HepG2 (cell line): Measurements from ENCODE around the gene ZXDC. TPM values are rescaled to one million over a fixed set of nuclear protein-coding genes. Genes with fewer than 3 reads are reported as not detected.
A peak's percentile ranks its signal among the peaks of the same experiment; 100 is the strongest.

Experiments used
- ELF3 ChIP-seq: IDR thresholded peaks from 2 replicates; pipeline ENCODE4 v1.6.1; 2016; ENCODE audit warnings: missing genetic modification reagents, missing compliant biosample characterization
- GATAD2A ChIP-seq: IDR thresholded peaks from 2 replicates; pipeline ENCODE4 v1.6.1; 2016
- HNF1B ChIP-seq: sonication (generic); formaldehyde crosslinking; IDR thresholded peaks from 2 replicates; pipeline ENCODE4 v1.5.1; 2020; ENCODE audit warnings: mild to moderate bottlenecking, moderate library complexity, missing genetic modification reagents
- HNF4G ChIP-seq, 2 experiments: sonication (generic) in 1 of 2; formaldehyde crosslinking in 1 of 2; IDR thresholded peaks; 2 replicates each; pipeline versions ENCODE4 v1.4.0 to v1.6.1; 2011 to 2020; ENCODE audit warnings: borderline replicate concordance in 2 of 2, low read depth in 2 of 2, mild to moderate bottlenecking in 2 of 2, low read length in 1 of 2, missing genetic modification reagents in 1 of 2, moderate library complexity in 1 of 2
- HOXA3 ChIP-seq: sonication (generic); formaldehyde crosslinking; IDR thresholded peaks from 2 replicates; pipeline ENCODE4 v1.5.0; 2020; ENCODE audit warnings: missing genetic modification reagents
- IKZF1 ChIP-seq: fragments of 450-650 bp; IDR thresholded peaks from 2 replicates; pipeline ENCODE4 v1.7.1; 2016
- IRX3 ChIP-seq: sonication (generic); formaldehyde crosslinking; IDR thresholded peaks from 2 replicates; pipeline ENCODE4 v1.8.1; 2023; ENCODE audit warnings: mild to moderate bottlenecking, low read depth, missing genetic modification reagents, borderline replicate concordance
- MED8 ChIP-seq: sonication (generic); formaldehyde crosslinking; IDR thresholded peaks from 2 replicates; pipeline ENCODE4 v1.8.1; 2023; ENCODE audit warnings: mild to moderate bottlenecking, missing genetic modification reagents; ENCODE audit not compliant: insufficient replicate concordance
- MIER3 ChIP-seq: IDR thresholded peaks from 2 replicates; pipeline ENCODE4 v1.6.1; 2016; ENCODE audit warnings: missing compliant biosample characterization, borderline replicate concordance
- NFYB ChIP-seq: sonication (generic); formaldehyde crosslinking; IDR thresholded peaks from 2 replicates; pipeline ENCODE4 v1.4.0; 2020; ENCODE audit warnings: missing genetic modification reagents
- PHB2 ChIP-seq: fragments of 450-650 bp; IDR thresholded peaks from 2 replicates; pipeline ENCODE4 v1.6.1; 2018; ENCODE audit not compliant: partially characterized antibody
- RARA ChIP-seq: IDR thresholded peaks from 2 replicates; pipeline ENCODE4 v1.6.1; 2016; ENCODE audit warnings: missing genetic modification reagents, missing compliant biosample characterization
- RFXANK ChIP-seq: IDR thresholded peaks from 2 replicates; pipeline ENCODE4 v1.6.1; 2016
- RXRB ChIP-seq: IDR thresholded peaks from 2 replicates; pipeline ENCODE4 v1.6.1; 2016; ENCODE audit warnings: borderline replicate concordance, missing genetic modification reagents, missing compliant biosample characterization
- U2AF2 ChIP-seq: fragments of 200-400 bp; formaldehyde crosslinking; IDR thresholded peaks from 2 replicates; pipeline ENCODE4 v1.6.1; 2017; ENCODE audit warnings: low read depth, mild to moderate bottlenecking, low read length
- YEATS4 ChIP-seq: sonication (generic); formaldehyde crosslinking; IDR thresholded peaks from 2 replicates; pipeline ENCODE4 v1.4.0; 2020; ENCODE audit warnings: missing genetic modification reagents, borderline replicate concordance
- ZFP36L2 ChIP-seq: sonication (generic); formaldehyde crosslinking; IDR thresholded peaks from 2 replicates; pipeline ENCODE4 v1.4.0; 2020; ENCODE audit warnings: missing genetic modification reagents
- ZNF431 ChIP-seq: sonication (generic); formaldehyde crosslinking; IDR thresholded peaks from 2 replicates; pipeline ENCODE4 v1.9.0; 2022; ENCODE audit warnings: missing genetic modification reagents, low read depth, mild to moderate bottlenecking, borderline replicate concordance
- ZNF550 ChIP-seq: sonication (generic); formaldehyde crosslinking; IDR thresholded peaks from 2 replicates; pipeline ENCODE4 v1.4.0; 2020; ENCODE audit warnings: mild to moderate bottlenecking, missing genetic modification reagents, borderline replicate concordance
- ZNF564 ChIP-seq: sonication (generic); formaldehyde crosslinking; IDR thresholded peaks from 2 replicates; pipeline ENCODE4 v1.8.1; 2023; ENCODE audit warnings: mild to moderate bottlenecking, missing genetic modification reagents
- ZNF713 ChIP-seq: sonication (generic); formaldehyde crosslinking; IDR thresholded peaks from 2 replicates; pipeline ENCODE4 v1.4.0; 2020; ENCODE audit warnings: mild to moderate bottlenecking, missing genetic modification reagents
- ZNF772 ChIP-seq: sonication (generic); formaldehyde crosslinking; IDR thresholded peaks from 2 replicates; pipeline ENCODE4 v1.5.0; 2020; ENCODE audit warnings: mild to moderate bottlenecking, missing genetic modification reagents
- ZSCAN22 ChIP-seq: sonication (generic); formaldehyde crosslinking; IDR thresholded peaks from 2 replicates; pipeline ENCODE4 v1.4.0; 2020; ENCODE audit warnings: mild to moderate bottlenecking, missing genetic modification reagents
- polyA plus RNA-seq, 8 experiments: library from polyadenylated mRNA; depleted of rRNA in 3 of 8; stranded (reverse) in 7 of 8; unstranded in 1 of 8; fragments of >200 nt; fragmentation: Illumina TruSeq in 4 of 8; extraction: Trizol in 4 of 8; gene quantifications; 2 replicates each; pipeline versions ENCODE4 v1.2.1 to v1.2.3, GENCODE V29; 2011 to 2016; ENCODE audit warnings: low read depth in 4 of 8, missing spikeins in 1 of 8, mixed read lengths in 1 of 8; ENCODE audit not compliant: insufficient read depth in 1 of 8
- total RNA-seq, 5 experiments: library from RNA; depleted of rRNA; stranded (reverse); fragments of >200 nt; fragmentation: Illumina TruSeq; extraction: Trizol; gene quantifications; 2 replicates each; pipeline ENCODE4 v1.2.3, GENCODE V29; 2016; ENCODE audit warnings: low read depth in 1 of 5
- TF ChIP-seq, protein P1 (sequence below): sonication (generic); formaldehyde crosslinking; IDR thresholded peaks from 2 replicates; pipeline ENCODE4 v1.4.0; 2020; ENCODE audit warnings: missing genetic modification reagents, borderline replicate concordance
- TF ChIP-seq, protein P2 (sequence below): sonication (generic); formaldehyde crosslinking; IDR thresholded peaks from 2 replicates; pipeline ENCODE4 v1.9.0; 2021; ENCODE audit warnings: missing genetic modification reagents, borderline replicate concordance

The ZXDC gene
- total and polyA plus RNA-seq, 2 of the 13 experiments (the other 11 are each of a cell fraction or from before 2014, with no cell fraction given) = 17.6 to 21.2 TPM

GRCh38 chr3:126472277-126473006 lies 3.2 kb downstream of the ZXDC start (continued):
- no peak for TF ChIP-seq ZNF564 (CRISPR knock-in tag)
- no peak for TF ChIP-seq PHB2
- TF ChIP-seq U2AF2 = no peak
- peak; percentile 33; the same call in 1 of the 2 replicates for TF ChIP-seq HNF4G (IDR thresholded peaks at IDR 0.05; ENCODE audit: borderline replicate concordance, low read depth, low read length)
- no peak for TF ChIP-seq HNF4G (CRISPR knock-in tag; IDR thresholded peaks at IDR 0.05; ENCODE audit: borderline replicate concordance, low read depth)
- no peak for TF ChIP-seq RXRB (CRISPR knock-in tag)
- TF ChIP-seq ZNF772 (CRISPR knock-in tag) = peak; percentile 82
- no peak for TF ChIP-seq IKZF1
- no peak for TF ChIP-seq ZNF431
- no peak for TF ChIP-seq RFXANK
- TF ChIP-seq NFYB (CRISPR knock-in tag) = peak; percentile 87
- TF ChIP-seq IRX3 = no peak
- no peak for TF ChIP-seq ZNF550 (CRISPR knock-in tag)
- peak; percentile 51; the same call in 1 of the 2 replicates for TF ChIP-seq MIER3 (CRISPR knock-in tag)
- 0 out of 2 replicates have a peak, but pooled peaks have one; percentile 19 for TF ChIP-seq RARA (CRISPR knock-in tag)
- TF ChIP-seq GATAD2A = peak; percentile 88
- TF ChIP-seq, protein P1, sequence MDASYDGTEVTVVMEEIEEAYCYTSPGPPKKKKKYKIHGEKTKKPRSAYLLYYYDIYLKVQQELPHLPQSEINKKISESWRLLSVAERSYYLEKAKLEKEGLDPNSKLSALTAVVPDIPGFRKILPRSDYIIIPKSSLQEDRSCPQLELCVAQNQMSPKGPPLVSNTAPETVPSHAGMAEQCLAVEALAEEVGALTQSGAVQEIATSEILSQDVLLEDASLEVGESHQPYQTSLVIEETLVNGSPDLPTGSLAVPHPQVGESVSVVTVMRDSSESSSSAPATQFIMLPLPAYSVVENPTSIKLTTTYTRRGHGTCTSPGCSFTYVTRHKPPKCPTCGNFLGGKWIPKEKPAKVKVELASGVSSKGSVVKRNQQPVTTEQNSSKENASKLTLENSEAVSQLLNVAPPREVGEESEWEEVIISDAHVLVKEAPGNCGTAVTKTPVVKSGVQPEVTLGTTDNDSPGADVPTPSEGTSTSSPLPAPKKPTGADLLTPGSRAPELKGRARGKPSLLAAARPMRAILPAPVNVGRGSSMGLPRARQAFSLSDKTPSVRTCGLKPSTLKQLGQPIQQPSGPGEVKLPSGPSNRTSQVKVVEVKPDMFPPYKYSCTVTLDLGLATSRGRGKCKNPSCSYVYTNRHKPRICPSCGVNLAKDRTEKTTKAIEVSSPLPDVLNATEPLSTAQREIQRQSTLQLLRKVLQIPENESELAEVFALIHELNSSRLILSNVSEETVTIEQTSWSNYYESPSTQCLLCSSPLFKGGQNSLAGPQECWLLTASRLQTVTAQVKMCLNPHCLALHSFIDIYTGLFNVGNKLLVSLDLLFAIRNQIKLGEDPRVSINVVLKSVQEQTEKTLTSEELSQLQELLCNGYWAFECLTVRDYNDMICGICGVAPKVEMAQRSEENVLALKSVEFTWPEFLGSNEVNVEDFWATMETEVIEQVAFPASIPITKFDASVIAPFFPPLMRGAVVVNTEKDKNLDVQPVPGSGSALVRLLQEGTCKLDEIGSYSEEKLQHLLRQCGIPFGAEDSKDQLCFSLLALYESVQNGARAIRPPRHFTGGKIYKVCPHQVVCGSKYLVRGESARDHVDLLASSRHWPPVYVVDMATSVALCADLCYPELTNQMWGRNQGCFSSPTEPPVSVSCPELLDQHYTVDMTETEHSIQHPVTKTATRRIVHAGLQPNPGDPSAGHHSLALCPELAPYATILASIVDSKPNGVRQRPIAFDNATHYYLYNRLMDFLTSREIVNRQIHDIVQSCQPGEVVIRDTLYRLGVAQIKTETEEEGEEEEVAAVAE = no peak
- TF ChIP-seq MED8 (CRISPR knock-in tag) = no peak
- TF ChIP-seq HOXA3 (CRISPR knock-in tag) = peak; percentile 63
- TF ChIP-seq, protein P2, sequence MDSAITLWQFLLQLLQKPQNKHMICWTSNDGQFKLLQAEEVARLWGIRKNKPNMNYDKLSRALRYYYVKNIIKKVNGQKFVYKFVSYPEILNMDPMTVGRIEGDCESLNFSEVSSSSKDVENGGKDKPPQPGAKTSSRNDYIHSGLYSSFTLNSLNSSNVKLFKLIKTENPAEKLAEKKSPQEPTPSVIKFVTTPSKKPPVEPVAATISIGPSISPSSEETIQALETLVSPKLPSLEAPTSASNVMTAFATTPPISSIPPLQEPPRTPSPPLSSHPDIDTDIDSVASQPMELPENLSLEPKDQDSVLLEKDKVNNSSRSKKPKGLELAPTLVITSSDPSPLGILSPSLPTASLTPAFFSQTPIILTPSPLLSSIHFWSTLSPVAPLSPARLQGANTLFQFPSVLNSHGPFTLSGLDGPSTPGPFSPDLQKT (CRISPR knock-in tag) = no peak
- peak; percentile 50; the same call in 1 of the 2 replicates for TF ChIP-seq YEATS4 (CRISPR knock-in tag)
- TF ChIP-seq ZNF713 (CRISPR knock-in tag) = no peak
- no peak for TF ChIP-seq ZSCAN22 (CRISPR knock-in tag)
- no peak for TF ChIP-seq ZFP36L2 (CRISPR knock-in tag)
- peak; percentile 74 for TF ChIP-seq ELF3 (CRISPR knock-in tag)
- TF ChIP-seq HNF1B (CRISPR knock-in tag) = peak; percentile 32; the same call in 1 of the 2 replicates
